Left cardiac atrium (tissue), 4 donors: ENCODE measurements around the gene NKAP. TPM values are rescaled to one million over a fixed set of nuclear protein-coding genes. Genes with fewer than 3 reads are reported as not detected.
A peak's percentile ranks its signal among the peaks of the same experiment; 100 is the strongest.
"Not testable (repeated sequence)": the region's sequence is repeated elsewhere in the genome, so short reads cannot be mapped to it uniquely, and the experiment has no call there.

Source experiments
- ATAC-seq, 2 donors: fragments of 200-7000 bp; cut with Tn5 transposase; one replicate each; pipeline ENCODE4 v1.9.1; 2020; ENCODE audit warnings: mild to moderate bottlenecking in 2 of 2, moderate library complexity in 2 of 2
- DNase-seq: peaks from one replicate; pipeline ENCODE4 v3.0.0-alpha.2; 2020
- intact Hi-C, 2 donors: fragments of 100-400 bp; cut with DNase I; formaldehyde crosslinking; loops; one replicate each; pipeline versions ENCODE4 v1.14.1 to v1.15.1; 2022 to 2023
- total RNA-seq, 2 donors: library from RNA; stranded (reverse); fragmentation: NEBNext Ultra II Directional; extraction: Animal tissue kit (Norgen Biotek cat#: 25700); gene quantifications; one replicate each; pipeline ENCODE4 v1.2.1, GENCODE V29; 2021
- donor health status: DM: no; HTN: yes; CAD: no.
- donor health status: DM: no; HTN: yes; CAD: no; lungs with severe emphysema.
- donor health status: DM: yes; HTN: yes; CAD: no.
- donor health status: Dilated cardiomyopathy.

Gene NKAP
- total RNA-seq, 2 donors from 2014 or later: 4.4 to 6.8 TPM

- DNase-seq: no peak
- ATAC-seq: no peak
- intact Hi-C loops: no loop called here
Observed at GRCh38 chrX:119945481-119945880, 1.9 kb upstream of the NKAP start.

GRCh38 chrX:119942831-119943184 is 743 bp downstream of the NKAP start:
- intact Hi-C loops: no loop called here
- ATAC-seq (peak; percentile 13 to 18), DNase-seq (no peak)

- DNase-seq: no peak
- intact Hi-C loops: no loop called here
- no peak for ATAC-seq
Observed at GRCh38 chrX:119942173-119942819, 1.3 kb downstream of the NKAP start.

- DNase-seq: no peak
- no peak for ATAC-seq
- intact Hi-C loops: no loop called here
Observed at GRCh38 chrX:119941336-119941735, 2.2 kb downstream of the NKAP start.

GRCh38 chrX:119935215-119935874 is 8.2 kb downstream of the NKAP start:
- intact Hi-C loops: no loop called here
- DNase-seq (no peak), ATAC-seq (no peak)

GRCh38 chrX:119922391-119922790 is 21.2 kb downstream of the NKAP start:
- ATAC-seq, DNase-seq, intact Hi-C loops: not testable (repeated sequence)

GRCh38 chrX:119919835-119920585 is 23.5 kb downstream of the NKAP start:
- ATAC-seq (no peak), DNase-seq (no peak)
- intact Hi-C loops: no loop called here

GRCh38 chrX:119917877-119918276 is 25.7 kb downstream of the NKAP start:
- intact Hi-C loops: no loop called here
- DNase-seq (no peak), ATAC-seq (no peak)

GRCh38 chrX:119916310-119916709 is 27.2 kb downstream of the NKAP start:
- intact Hi-C loops: no loop called here
- ATAC-seq: no peak

GRCh38 chrX:119900976-119901375 is 42.6 kb downstream of the NKAP start:
- ATAC-seq (no peak), DNase-seq (no peak)
- intact Hi-C loops: no loop called here

More at GRCh38 chrX:119916310-119916709, 27.2 kb downstream of the NKAP start:
- no peak for DNase-seq

- DNase-seq: no peak
- peak; percentile 23 to 38 for ATAC-seq
- intact Hi-C loops: no loop called here
Observed at GRCh38 chrX:119899125-119899524, 44.4 kb downstream of the NKAP start.

GRCh38 chrX:119895843-119896326 is 47.7 kb downstream of the NKAP start, which contains the start of gene AKAP14:
Gene AKAP14, plus strand, starts transcription at chrX:119895893. Its CDS starts 7,331 bp downstream, at chrX:119903224.
- DNase-seq: no peak
- ATAC-seq: no peak
- intact Hi-C loops: no loop called here

GRCh38 chrX:119891961-119892692 is 51.4 kb downstream of the NKAP start:
- DNase-seq, intact Hi-C loops, ATAC-seq: not testable (repeated sequence)

GRCh38 chrX:119890626-119891025 is 52.9 kb downstream of the NKAP start:
- intact Hi-C loops: not testable (repeated sequence)

GRCh38 chrX:119887721-119888425 is 55.7 kb downstream of the NKAP start:
- DNase-seq: peak; percentile 69
- ATAC-seq: peak; percentile 84 to 90
- intact Hi-C loops: no loop called here

More at GRCh38 chrX:119890626-119891025, 52.9 kb downstream of the NKAP start:
- ATAC-seq, DNase-seq: not testable (repeated sequence)

GRCh38 chrX:119885554-119886428 is 57.8 kb downstream of the NKAP start:
- ATAC-seq (no peak), DNase-seq (no peak)
- intact Hi-C loops: no loop called here

GRCh38 chrX:119880552-119881437 is 62.8 kb downstream of the NKAP start:
- no peak for DNase-seq
- intact Hi-C loops: no loop called here

More at GRCh38 chrX:119880552-119881437, 62.8 kb downstream of the NKAP start:
- ATAC-seq: peak; percentile 57 to 82
